Stimulated activated naive B cell treated with anti-CD40 and anti-IgM and Interleukin-4, amounts not matched to agents 10 μg/mL and 1 μg/mL and 100 μg/mL, for 72 hours (primary cell): ENCODE data around the gene S100A16.
"Not testable (repeated sequence)": the region's sequence is repeated elsewhere in the genome, so short reads cannot be mapped to it uniquely, and the experiment has no call there.

ENCODE experiments used
- ATAC-seq, 2 donors: fragments of 150-1000 bp; cut with Tn5 transposase; replicated peaks; 2 replicates each; pipeline ENCODE4 v1.10.0; 2021; ENCODE audit warnings: moderate library complexity in 1 of 2
- DNase-seq: peaks from one replicate; pipeline ENCODE4 v3.0.0; 2021
- H3K27ac Mint-ChIP-seq: one replicate; pipeline ENCODE4 v1.8.0; 2022; ENCODE audit warnings: mild to moderate bottlenecking, mixed read lengths
- H3K27me3 Mint-ChIP-seq, 2 donors: one replicate each; pipeline ENCODE4 v1.8.0; 2022; ENCODE audit warnings: mixed read lengths in 2 of 2
- H3K36me3 Mint-ChIP-seq, 2 donors: one replicate each; pipeline ENCODE4 v1.8.0; 2022; ENCODE audit warnings: mixed read lengths in 2 of 2, mild to moderate bottlenecking in 1 of 2
- H3K4me1 Mint-ChIP-seq, 2 donors: one replicate each; pipeline ENCODE4 v1.8.0; 2022; ENCODE audit warnings: mixed read lengths in 2 of 2, mild to moderate bottlenecking in 1 of 2
- H3K4me3 Mint-ChIP-seq, 2 donors: one replicate each; pipeline ENCODE4 v1.8.0; 2022; ENCODE audit warnings: mild to moderate bottlenecking in 2 of 2, mixed read lengths in 2 of 2, moderate library complexity in 1 of 2
- H3K9me3 Mint-ChIP-seq, 2 donors: one replicate each; pipeline ENCODE4 v1.8.0; 2022; ENCODE audit warnings: mixed read lengths in 2 of 2, mild to moderate bottlenecking in 1 of 2

The S100A16 gene

GRCh38 chr1:153606194-153606593, 6.7 kb downstream of the S100A16 start:
- Mint-ChIP-seq H3K4me3 (no peak overlapping the region), H3K4me1 (peaks cover 9 to 38% of the 10 kb centered on the region in 2 donors), H3K9me3 (peaks cover 0 to 2% of the 10 kb centered on the region in 2 donors), H3K36me3 (peaks cover 0 to 3% of the 10 kb centered on the region in 2 donors), H3K27ac (no peak overlapping the region), H3K27me3 (no peaks in the 10 kb centered on the region)
- ATAC-seq, result no peak
- DNase-seq, result no peak

DNA sequence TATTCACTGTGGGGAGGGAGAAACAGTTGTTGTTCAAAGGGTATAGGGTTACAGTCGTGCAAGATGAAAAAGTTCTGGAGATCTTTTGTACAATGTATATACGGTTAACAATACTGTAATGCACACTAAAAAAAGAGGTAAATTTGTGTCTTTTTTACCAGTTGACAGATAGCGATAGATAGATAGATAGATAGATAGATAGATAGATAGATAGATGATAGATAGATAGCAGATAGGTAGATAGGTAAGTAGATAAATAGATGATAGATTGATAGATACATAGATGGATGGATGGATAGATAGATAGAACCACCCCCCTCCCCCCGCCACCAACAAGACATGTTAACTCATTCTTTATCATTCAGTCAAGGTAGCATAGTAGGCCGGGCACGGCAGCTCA, 10.2 kb downstream of the S100A16 start:
- ATAC-seq (no peak), DNase-seq (no peak)
- Mint-ChIP-seq H3K4me1 (peaks cover 22 to 64% of the 10 kb centered on the region in 2 donors), H3K36me3 (peaks cover 0 to 3% of the 10 kb centered on the region in 2 donors), H3K9me3 (peaks cover 0 to 2% of the 10 kb centered on the region in 2 donors), H3K27me3 (no peaks in the 10 kb centered on the region), H3K4me3 (no peak overlapping the region), H3K27ac (no peak overlapping the region)

GRCh38 chr1:153599847-153600246, 13.1 kb downstream of the S100A16 start:
- DNase-seq (no peak), ATAC-seq (no peak)
- H3K36me3 Mint-ChIP-seq, result no peaks in the 10 kb centered on the region
- no peak overlapping the region for H3K4me3 Mint-ChIP-seq
- no peaks in the 10 kb centered on the region for H3K9me3 Mint-ChIP-seq
- H3K4me1 Mint-ChIP-seq, result peaks cover 28 to 54% of the 10 kb centered on the region in 2 donors
- peak overlapping the region; percentile 49 for H3K27ac Mint-ChIP-seq
- H3K27me3 Mint-ChIP-seq, result no peaks in the 10 kb centered on the region

DNA sequence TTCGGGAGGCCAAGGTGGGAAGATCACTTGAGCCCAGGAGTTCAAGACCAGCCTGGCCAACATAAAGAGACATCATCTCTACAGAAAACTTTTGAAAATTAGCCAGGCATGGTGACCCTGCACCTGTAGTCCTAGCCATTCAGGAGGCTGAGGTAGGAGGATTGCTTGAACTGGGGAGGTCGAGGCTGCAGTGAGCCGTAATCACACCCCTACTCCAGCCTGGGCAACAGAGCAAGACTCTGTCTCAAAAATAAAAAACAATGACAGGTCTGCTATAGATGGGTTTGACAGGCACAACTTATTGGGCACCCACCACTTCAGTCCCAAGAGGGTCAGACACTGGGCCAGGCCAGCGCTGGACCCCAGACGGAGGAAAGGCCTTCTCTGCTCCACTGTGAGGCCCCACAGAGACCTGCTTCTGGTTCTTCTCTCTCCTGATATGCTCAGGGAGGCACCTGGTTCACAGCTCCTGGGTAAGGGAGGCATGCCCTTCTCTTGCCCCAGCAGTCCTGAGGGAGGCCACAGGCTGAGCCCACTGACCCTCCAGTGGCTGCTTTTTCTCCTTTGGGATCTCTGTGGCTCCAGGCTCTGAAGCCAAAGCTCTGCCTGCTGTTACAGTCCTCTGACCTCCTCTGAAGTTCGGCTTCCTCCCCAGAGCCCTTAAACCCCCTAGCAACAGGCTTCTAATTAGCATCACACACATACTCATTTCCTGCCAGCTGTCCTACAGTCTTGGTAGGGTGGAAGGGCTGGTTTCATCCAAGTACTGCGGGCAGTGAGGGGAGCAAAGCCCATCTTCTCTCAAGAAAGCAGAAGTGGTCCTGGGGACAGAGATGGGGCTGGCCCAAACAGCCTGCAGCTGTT, 14.4 kb downstream of the S100A16 start:
- Mint-ChIP-seq H3K4me3 (peak overlapping the region; percentile 51 to 76), H3K27ac (peak overlapping the region; percentile 96), H3K27me3 (no peaks in the 10 kb centered on the region), H3K36me3 (no peaks in the 10 kb centered on the region), H3K9me3 (no peaks in the 10 kb centered on the region), H3K4me1 (peaks cover 28 to 54% of the 10 kb centered on the region in 2 donors)
- peak; percentile 84 for DNase-seq
- ATAC-seq, result peak; percentile 98

DNA sequence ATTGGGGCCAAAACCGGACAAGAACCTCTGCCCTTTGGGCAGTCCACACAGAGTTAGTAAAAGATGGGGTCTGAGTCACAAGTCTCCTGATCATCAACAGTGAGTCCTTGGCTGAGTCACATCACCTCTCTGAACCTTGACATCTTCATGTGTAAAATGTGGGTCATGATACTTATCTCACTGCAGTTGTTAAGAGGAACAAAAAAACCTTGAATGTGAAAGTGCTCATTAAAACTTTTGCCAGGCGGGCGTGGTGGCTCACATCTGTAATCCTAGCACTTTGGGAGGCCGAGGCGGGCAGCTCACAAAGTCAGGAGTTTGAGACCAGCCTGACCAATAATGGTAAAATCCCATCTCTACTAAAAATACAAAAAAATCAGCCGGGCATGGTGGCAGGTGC, 15.7 kb downstream of the S100A16 start:
- no peaks in the 10 kb centered on the region for H3K36me3 Mint-ChIP-seq
- peak; percentile 22 for DNase-seq

GRCh38 chr1:153592748-153593147, 20.2 kb downstream of the S100A16 start:
- no peak overlapping the region for H3K27ac Mint-ChIP-seq
- no peaks in the 10 kb centered on the region for H3K36me3 Mint-ChIP-seq
- no peaks in the 10 kb centered on the region for H3K9me3 Mint-ChIP-seq
- H3K4me1 Mint-ChIP-seq, result peaks cover 10 to 11% of the 10 kb centered on the region in 2 donors
- no peak overlapping the region for H3K4me3 Mint-ChIP-seq
- H3K27me3 Mint-ChIP-seq, result no peaks in the 10 kb centered on the region
- no peak for ATAC-seq
- no peak for DNase-seq

More for the DNA sequence above, 15.7 kb downstream of the S100A16 start:
- H3K27me3 Mint-ChIP-seq, result no peaks in the 10 kb centered on the region
- ATAC-seq, result peak; percentile 65 to 66
- no peaks in the 10 kb centered on the region for H3K9me3 Mint-ChIP-seq
- H3K4me3 Mint-ChIP-seq, result peak overlapping the region; percentile 50 to 63
- H3K4me1 Mint-ChIP-seq, result peaks cover 28 to 47% of the 10 kb centered on the region in 2 donors
- peak overlapping the region; percentile 96 for H3K27ac Mint-ChIP-seq

GRCh38 chr1:153588482-153588881, 24.5 kb downstream of the S100A16 start:
- H3K9me3 Mint-ChIP-seq, result no peaks in the 10 kb centered on the region
- no peak for ATAC-seq
- peaks cover 0 to 2% of the 10 kb centered on the region in 2 donors for H3K4me1 Mint-ChIP-seq
- DNase-seq, result no peak
- no peaks in the 10 kb centered on the region for H3K36me3 Mint-ChIP-seq
- H3K27ac Mint-ChIP-seq, result no peak overlapping the region
- H3K27me3 Mint-ChIP-seq, result no peaks in the 10 kb centered on the region
- no peak overlapping the region for H3K4me3 Mint-ChIP-seq

DNA sequence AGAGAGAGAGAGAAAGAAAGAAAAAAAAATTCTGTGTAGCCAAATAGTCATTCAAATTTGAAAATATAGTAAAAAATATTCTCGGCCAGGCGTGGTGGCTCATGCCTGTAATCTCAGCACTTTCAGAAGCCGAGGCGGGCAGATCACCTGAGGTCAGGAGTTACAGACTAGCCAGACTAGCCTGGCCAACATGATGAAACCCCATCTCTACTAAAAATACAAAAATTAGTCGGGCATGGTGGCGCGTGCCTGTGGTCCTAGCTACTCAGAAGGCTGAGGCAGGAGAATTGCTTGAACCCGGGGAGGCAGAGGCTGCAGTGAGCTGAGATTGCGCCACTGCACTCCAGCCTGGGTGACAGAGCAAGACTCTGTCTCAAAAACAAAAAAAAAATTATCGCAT, 24.9 kb downstream of the S100A16 start:
- not testable (repeated sequence) for H3K4me1 Mint-ChIP-seq, DNase-seq, H3K27ac Mint-ChIP-seq, ATAC-seq, H3K9me3 Mint-ChIP-seq, H3K27me3 Mint-ChIP-seq, H3K36me3 Mint-ChIP-seq, H3K4me3 Mint-ChIP-seq

GRCh38 chr1:153587314-153587713, 25.6 kb downstream of the S100A16 start:
- DNase-seq (no peak), ATAC-seq (no peak)
- no peaks in the 10 kb centered on the region for H3K9me3 Mint-ChIP-seq
- H3K4me3 Mint-ChIP-seq, result no peak overlapping the region
- peaks cover 0 to 2% of the 10 kb centered on the region in 2 donors for H3K4me1 Mint-ChIP-seq
- H3K27ac Mint-ChIP-seq, result no peak overlapping the region
- H3K36me3 Mint-ChIP-seq, result no peaks in the 10 kb centered on the region
- H3K27me3 Mint-ChIP-seq, result no peaks in the 10 kb centered on the region

GRCh38 chr1:153586347-153586746, 26.6 kb downstream of the S100A16 start:
- Mint-ChIP-seq H3K27ac (no peak overlapping the region), H3K4me1 (peaks cover 0 to 2% of the 10 kb centered on the region in 2 donors), H3K36me3 (no peaks in the 10 kb centered on the region), H3K4me3 (no peak overlapping the region), H3K27me3 (no peaks in the 10 kb centered on the region), H3K9me3 (no peaks in the 10 kb centered on the region)
- ATAC-seq (no peak), DNase-seq (no peak)

DNA sequence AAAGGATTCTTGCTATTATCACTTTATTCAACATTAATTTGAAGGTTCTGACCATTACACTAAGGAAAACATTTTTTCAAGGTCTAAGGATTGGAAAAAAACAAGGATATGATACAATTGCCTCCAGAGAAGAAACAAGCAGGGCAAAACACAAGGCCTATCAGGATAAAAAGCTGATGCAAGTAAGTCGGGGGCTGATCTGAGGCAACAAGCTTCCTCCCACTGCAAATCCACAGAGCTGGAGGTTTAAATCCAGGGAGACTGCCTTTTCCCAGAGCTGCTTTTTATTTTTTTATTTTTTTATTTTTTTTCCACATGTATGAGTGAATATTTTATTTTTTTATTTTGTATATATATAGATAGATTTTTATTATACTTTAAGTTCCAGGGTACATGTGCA, 27.9 kb downstream of the S100A16 start:
- Mint-ChIP-seq H3K9me3 (no peaks in the 10 kb centered on the region), H3K27me3 (no peaks in the 10 kb centered on the region), H3K4me1 (peaks cover 0 to 2% of the 10 kb centered on the region in 2 donors), H3K27ac (no peak overlapping the region), H3K36me3 (no peaks in the 10 kb centered on the region), H3K4me3 (no peak overlapping the region)
- ATAC-seq (no peak), DNase-seq (no peak)

GRCh38 chr1:153583976-153584375, 29.0 kb downstream of the S100A16 start:
- no peaks in the 10 kb centered on the region for H3K36me3 Mint-ChIP-seq
- peaks cover 0 to 2% of the 10 kb centered on the region in 2 donors for H3K4me1 Mint-ChIP-seq
- H3K27ac Mint-ChIP-seq, result no peak overlapping the region
- no peak for ATAC-seq
- H3K4me3 Mint-ChIP-seq, result no peak overlapping the region
- no peaks in the 10 kb centered on the region for H3K27me3 Mint-ChIP-seq
- H3K9me3 Mint-ChIP-seq, result no peaks in the 10 kb centered on the region
- no peak for DNase-seq

DNA sequence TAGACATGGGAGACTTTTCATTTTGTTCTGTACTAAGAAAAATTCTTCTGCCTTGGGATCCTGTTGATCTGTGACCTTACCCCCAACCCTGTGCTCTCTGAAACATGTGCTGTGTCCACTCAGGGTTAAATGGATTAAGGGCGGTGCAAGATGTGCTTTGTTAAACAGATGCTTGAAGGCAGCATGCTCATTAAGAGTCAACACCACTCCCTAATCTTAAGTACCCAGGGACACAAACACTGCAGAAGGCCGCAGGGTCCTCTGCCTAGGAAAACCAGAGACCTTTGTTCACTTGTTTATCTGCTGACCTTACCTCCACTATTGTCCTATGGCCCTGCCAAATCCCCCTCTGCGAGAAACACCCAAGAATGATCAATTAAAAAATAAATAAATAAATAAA, 29.4 kb downstream of the S100A16 start:
- H3K27me3 Mint-ChIP-seq, H3K4me1 Mint-ChIP-seq, ATAC-seq, DNase-seq, H3K36me3 Mint-ChIP-seq, H3K4me3 Mint-ChIP-seq, H3K9me3 Mint-ChIP-seq, H3K27ac Mint-ChIP-seq: not testable (repeated sequence)

DNA sequence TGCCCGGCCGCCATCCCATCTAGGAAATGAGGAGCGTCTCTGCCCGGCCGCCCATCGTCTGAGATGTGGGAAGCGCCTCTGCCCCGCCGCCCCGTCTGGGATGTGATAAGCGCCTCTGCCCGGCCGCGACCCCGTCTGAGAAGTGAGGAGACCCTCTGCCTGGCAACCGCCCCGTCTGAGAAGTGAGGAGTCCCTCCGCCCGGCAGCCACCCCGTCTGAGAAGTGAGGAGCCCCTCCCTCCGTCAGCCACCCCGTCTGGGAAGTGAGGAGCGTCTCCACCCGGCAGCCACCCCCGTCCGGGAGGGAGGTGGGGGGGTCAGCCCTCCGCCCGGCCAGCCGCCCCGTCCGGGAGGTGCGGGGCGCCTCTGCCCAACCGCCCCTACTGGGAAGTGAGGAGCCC, 30.1 kb downstream of the S100A16 start:
- not testable (repeated sequence) for H3K4me3 Mint-ChIP-seq, DNase-seq, H3K27me3 Mint-ChIP-seq, H3K27ac Mint-ChIP-seq, ATAC-seq, H3K9me3 Mint-ChIP-seq, H3K4me1 Mint-ChIP-seq, H3K36me3 Mint-ChIP-seq

DNA sequence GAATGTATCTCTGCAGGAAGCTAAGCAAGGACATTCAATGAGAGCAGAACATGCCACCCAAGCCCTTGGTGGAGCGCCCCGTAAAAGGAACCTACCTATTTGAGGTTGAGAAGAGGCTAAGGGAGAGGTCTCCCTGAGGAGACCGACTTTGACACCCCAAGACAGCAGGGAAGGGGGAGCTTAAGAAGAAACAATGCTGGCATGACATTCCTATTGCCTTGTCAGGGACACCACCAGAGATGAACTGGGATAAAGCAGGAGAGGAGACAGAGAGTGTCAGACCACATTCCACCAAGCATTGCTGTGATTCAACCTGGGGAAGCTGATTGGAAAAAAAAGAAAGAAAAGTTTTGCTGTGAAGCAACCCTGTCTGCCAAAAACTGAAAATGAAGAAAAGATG, 34.0 kb downstream of the S100A16 start:
- H3K36me3 Mint-ChIP-seq, result no peaks in the 10 kb centered on the region

More for the DNA sequence above, 34.0 kb downstream of the S100A16 start:
- Mint-ChIP-seq H3K4me3 (no peak overlapping the region), H3K27me3 (peaks cover 7 to 9% of the 10 kb centered on the region in 2 donors), H3K9me3 (no peaks in the 10 kb centered on the region), H3K27ac (no peak overlapping the region), H3K4me1 (peaks cover 3 to 12% of the 10 kb centered on the region in 2 donors)
- DNase-seq (no peak), ATAC-seq (no peak)
